ENCODE measurements around the gene SPIRE1.
"Not testable (repeated sequence)": the region's sequence is repeated elsewhere in the genome, so short reads cannot be mapped to it uniquely, and the experiment has no call there.

Gene SPIRE1

DNA sequence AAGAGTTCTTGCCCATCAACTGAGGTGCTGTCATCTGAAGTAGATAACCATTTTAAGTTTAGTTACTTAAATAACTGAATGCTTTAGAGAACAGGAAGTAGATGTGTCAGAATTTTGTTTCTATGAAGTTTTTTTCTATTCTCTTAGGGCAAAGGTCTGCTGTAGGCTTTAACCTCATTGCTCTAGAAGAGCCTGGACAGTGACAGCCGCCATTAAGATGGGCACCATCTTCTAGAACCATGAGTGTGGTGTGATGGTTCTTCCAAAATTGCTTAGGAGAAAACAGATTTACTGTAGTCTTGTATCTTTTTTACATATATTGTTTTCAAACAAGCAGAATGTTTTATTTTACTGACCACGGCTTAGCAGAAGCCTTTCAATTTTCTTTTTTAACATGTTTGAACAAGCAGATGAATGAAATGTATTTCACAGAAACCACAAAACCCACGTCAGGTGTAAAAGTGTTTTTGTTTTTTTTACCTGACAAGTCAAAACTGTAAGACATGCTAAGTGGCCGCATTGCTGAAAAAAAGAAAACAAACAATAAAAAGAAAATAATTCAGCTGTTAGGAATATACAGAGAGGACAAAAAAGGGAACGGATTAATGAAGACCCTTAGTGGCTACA is 172.3 kb downstream of the SPIRE1 start:
- DNase-seq (ENCODE audit: low spot score): no peak

GRCh38 chr18:12481915-12482314 is 176.0 kb downstream of the SPIRE1 start:
- not testable (repeated sequence) for DNase-seq (ENCODE audit: low spot score)

DNA sequence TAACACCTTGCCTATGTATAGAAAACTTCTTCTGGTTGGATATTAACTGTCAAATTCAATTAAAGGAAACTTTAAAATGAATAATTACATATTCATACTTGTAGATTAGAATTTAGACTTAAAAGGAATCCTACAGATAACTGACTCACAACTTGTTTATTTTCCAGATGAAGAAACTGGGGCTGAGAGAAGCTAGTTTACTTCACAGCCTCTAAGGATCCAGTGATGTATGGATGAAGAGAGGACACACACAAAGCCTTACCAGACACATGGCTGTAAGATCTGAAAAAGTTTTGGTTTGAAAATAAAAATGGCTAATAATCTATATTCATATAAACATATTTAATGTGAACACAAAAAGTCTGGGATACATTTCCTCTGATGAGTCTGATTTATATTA is 177.9 kb downstream of the SPIRE1 start:
- DNase-seq (ENCODE audit: low spot score): no peak

DNA sequence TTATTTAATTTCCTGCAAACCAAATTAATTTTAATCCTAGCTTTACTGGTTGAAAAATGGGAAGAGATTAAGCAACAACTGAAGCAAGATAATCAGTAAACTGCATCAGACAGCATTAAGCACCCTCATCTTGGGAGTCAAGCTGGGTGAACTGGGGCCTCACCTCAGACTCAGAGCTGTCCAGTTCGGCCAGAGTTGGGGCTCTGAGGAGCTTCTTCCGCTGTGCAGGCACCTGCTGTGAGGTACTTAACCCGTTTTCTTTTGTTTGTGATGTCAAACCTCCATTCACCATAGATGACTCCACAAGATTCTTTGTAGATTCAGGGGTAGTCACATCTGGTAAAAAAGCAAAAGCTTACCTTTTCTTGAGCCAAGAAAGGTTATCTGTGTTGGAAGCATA is 178.4 kb downstream of the SPIRE1 start:
- DNase-seq (ENCODE audit: low spot score): no peak

GRCh38 chr18:12478269-12479047 is 179.4 kb downstream of the SPIRE1 start:
- DNase-seq (ENCODE audit: low spot score): no peak

- DNase-seq (ENCODE audit: low spot score): no peak
These were observed 180.3 kb downstream of the SPIRE1 start for GRCh38 chr18:12477606-12478005.

GRCh38 chr18:12476955-12477354 is 181.0 kb downstream of the SPIRE1 start:
- DNase-seq (ENCODE audit: low spot score): no peak

DNA sequence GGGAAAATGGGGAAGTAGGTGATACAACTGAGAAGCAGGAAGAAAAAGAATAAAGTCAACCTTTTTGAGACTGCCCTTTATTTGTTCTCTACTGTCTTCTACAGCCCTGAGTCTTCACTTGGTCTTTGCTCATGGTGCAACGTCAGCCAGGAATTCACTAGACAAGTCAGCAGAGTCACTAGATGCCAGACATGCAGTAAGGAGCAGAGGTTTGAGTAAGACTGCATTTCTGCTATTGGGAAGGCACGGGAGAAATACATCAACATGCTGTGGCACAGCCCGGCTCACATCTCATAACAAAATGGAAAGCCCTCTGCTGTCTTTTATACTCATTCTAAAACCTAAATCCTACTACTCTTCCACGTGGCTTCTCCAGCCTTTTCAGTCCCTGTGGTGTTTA is 183.0 kb downstream of the SPIRE1 start:
- DNase-seq (ENCODE audit: low spot score): no peak

DNA sequence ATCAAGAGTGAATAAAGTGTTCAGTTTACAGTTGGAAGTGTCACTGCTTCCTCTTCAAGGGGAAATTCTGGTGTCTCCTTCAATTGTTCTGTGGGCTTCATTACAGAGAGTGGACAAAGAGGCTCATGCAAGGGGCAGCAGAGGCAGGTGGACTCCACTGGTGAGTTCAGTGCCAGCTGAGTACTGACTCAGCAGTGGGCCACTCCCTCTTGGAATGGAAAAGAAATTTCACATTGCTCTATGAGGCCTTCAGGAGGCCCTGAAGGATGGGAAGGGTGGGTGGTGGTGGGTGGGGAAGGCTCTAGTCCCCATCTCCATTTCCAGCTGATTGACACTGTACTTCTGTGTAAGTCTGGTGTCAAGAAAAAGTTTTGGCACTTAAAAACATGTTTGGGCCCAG is 183.8 kb downstream of the SPIRE1 start:
- DNase-seq (ENCODE audit: low spot score): no peak

DNA sequence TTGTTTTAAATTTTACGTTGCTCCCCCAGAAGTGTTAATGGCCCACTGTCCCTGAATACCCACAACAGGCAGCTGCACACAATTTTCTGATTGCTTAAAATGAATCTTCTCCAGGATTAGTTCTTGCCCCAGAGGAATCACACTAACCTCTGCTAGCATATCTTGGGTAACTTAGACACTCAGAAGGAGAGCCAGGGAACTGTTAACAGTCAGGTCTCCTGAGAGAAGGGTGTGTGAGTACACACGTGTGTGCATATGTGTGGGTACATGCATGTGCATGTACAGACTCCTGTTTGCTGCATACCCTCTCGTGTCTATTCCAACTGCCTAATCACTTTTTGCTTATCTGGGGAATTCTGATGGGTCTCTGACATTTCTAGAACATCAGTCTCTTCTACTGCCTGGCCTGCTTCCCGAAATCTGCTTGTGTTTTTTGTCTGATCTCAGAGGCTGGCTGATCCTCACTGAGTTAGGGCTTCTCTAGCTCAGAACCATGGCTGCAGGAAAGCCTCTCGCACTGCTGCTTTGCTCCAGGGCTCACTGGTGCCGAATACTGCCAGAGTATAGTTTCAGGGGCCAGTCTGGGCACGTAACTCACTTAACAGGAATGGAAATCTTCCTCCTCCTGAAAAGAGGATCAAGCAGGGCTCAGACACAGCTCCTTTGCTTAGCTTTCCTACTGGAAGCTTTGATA is 187.4 kb downstream of the SPIRE1 start:
- no peak for DNase-seq (ENCODE audit: low spot score)

GRCh38 chr18:12468445-12468844 is 189.5 kb downstream of the SPIRE1 start:
- no peak for DNase-seq (ENCODE audit: low spot score)

GRCh38 chr18:12464731-12465130 is 193.2 kb downstream of the SPIRE1 start:
- no peak for DNase-seq (ENCODE audit: low spot score)

- no peak for DNase-seq (ENCODE audit: low spot score)
These were observed 194.7 kb downstream of the SPIRE1 start for GRCh38 chr18:12463191-12463590.

DNA sequence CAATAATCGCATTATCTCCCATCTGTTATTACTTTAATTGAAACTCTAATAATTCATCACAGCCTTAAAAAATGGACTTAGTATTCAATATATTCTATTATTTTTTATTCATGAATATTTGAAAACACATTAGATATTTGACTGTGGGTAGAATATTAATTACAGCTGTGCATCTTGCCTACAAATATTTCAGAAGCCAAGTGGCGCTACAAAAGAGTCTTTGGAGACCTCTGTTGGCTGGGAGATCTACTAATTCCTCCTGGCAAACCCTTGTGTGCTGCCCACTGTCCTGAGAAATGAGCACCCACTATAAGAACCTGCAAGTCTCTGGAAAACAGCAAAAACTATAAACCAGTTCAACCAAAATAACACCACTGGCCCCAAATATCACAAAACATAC is 195.7 kb downstream of the SPIRE1 start:
- no peak for DNase-seq (ENCODE audit: low spot score)

- no peak for DNase-seq (ENCODE audit: low spot score)
These were observed 196.6 kb downstream of the SPIRE1 start for GRCh38 chr18:12461326-12461725.

DNA sequence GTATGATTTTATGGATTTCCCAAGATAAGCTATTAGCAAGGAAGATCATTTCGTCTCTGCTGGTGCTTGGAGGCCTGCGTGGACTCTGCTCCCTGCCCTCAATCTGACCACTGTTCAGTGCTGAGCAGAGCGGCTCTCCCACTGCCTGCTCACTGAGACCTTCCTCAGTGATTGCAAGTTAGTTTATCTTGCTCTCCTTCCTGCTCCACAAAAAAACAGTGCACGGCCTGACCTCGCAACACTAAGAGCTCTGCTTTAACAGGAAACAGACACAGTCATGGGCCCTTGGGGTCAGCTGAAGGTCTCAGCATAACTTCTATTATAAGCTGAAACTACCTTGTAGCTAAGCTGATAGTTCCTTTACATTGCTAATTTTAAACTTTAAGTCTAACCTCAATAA is 197.0 kb downstream of the SPIRE1 start:
- no peak for DNase-seq (ENCODE audit: low spot score)

DNA sequence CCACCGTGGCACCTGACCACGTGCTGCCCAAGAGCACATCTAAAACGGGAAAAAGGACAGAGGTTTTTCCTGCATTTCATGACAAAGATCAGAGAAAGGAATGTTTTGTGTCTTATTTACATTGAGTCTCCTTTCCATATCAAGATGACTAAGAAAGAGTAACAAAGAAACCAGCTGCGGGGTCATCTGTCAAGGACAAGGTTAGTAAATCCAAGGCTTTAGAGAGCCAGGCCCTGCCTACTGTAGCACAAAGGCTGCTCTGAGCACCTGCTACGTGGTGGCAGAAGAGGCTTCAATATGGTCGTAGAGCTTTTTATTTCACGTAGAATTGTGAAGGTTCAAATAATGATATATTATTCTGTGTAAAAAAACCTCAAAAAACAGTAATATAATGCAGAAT is 199.1 kb downstream of the SPIRE1 start:
- no peak for DNase-seq (ENCODE audit: low spot score)

DNA sequence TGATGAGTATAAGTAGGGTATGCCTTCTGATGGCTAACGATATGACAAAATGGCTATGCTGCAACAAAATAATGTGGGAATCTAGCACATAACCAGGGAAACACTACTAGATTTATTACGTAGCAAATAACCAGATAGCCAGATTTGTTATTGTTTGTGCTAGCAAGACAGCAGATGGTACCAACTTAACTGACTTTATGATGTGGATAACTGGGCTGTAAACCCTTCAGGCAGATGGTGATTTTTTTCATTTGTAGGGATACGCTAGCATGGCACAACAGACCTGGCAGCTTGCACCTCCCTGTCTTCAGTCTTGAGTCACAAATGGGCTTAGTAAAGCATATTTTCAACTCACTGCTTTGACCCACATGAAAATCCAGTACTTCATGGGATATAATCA is 201.5 kb downstream of the SPIRE1 start:
- DNase-seq (ENCODE audit: low spot score): no peak

GRCh38 chr18:12455496-12455895 is 202.4 kb downstream of the SPIRE1 start:
- no peak for DNase-seq (ENCODE audit: low spot score)

- no peak for DNase-seq (ENCODE audit: low spot score)
These were observed 205.1 kb downstream of the SPIRE1 start for GRCh38 chr18:12452784-12453183.

GRCh38 chr18:12451428-12451827 is 206.5 kb downstream of the SPIRE1 start:
- DNase-seq (ENCODE audit: low spot score): no peak

GRCh38 chr18:12449051-12449785 is 208.7 kb downstream of the SPIRE1 start:
- DNase-seq (ENCODE audit: low spot score): no peak

DNA sequence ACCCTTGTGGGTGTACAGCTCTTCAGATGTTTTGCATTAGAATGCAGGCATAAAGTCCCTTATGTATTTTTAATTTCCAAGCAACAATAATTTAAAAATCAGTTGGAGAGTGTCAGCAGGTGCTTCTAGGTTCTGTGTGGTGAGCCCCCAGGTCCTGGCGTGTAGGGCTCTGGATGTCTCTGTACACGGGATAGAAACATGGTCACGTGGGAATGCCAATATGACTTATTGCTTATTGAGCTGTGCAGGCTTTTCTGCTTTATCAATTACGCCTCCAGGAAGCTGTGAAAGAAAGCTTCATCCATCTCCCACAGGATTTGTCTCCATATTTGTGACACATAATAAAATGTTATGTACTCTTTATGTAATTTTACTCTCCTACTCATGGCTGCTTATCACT is 212.4 kb downstream of the SPIRE1 start:
- no peak for DNase-seq (ENCODE audit: low spot score)
